Endothelial cell of umbilical vein (primary cell): ENCODE results near the gene WWC1. TPM values are rescaled to one million over a fixed set of nuclear protein-coding genes. Genes with fewer than 3 reads are reported as not detected.

Experiments
- BruUV-seq: library from RNA; stranded (reverse); fragments of 400-500 nt; replicated peaks from 2 replicates; lab custom pipeline; 2021; lab: Mats Ljungman, UMichigan
- CTCF ChIA-PET: fragments of 300-600, 350-600 bp; sonication (Branson Sonifier 250); formaldehyde crosslinking; loops from one replicate; lab custom pipeline; 2021; ENCODE audit warnings: antibody characterized with exemption, inconsistent platforms; lab: Charles Lee
- POLR2A ChIA-PET: fragments of 300-600, 350-600 bp; sonication (Branson Sonifier 250); formaldehyde crosslinking; loops from one replicate; lab custom pipeline; 2021; ENCODE audit warnings: antibody characterized with exemption, inconsistent platforms; lab: Charles Lee
- DNase-seq: peaks from one replicate; pipeline ENCODE4 v3.0.0-alpha.2; 2011; ENCODE audit warnings: low read depth, low spot score
- FAIRE-seq: peaks from 2 replicates; lab custom pipeline; 2011; peaks lifted over from hg19 to GRCh38; lab: Jason Lieb, UNC
- H2AFZ ChIP-seq: 2 replicates; pipeline ENCODE4 v1.6.0; 2012; ENCODE audit warnings: low read depth, low read length, control low read depth, inconsistent platforms
- H3K27ac ChIP-seq: 2 replicates; pipeline ENCODE4 v1.5.1; 2011; ENCODE audit warnings: low read depth, mild to moderate bottlenecking, control low read depth, low read length, moderate library complexity; ENCODE audit not compliant: insufficient read depth
- H3K27me3 ChIP-seq, 2 experiments: 2 replicates each; pipeline versions ENCODE4 v1.6.0 to v1.6.1; 2011; ENCODE audit warnings: low read length in 2 of 2, mixed read lengths in 1 of 2; ENCODE audit not compliant: control insufficient read depth in 2 of 2, insufficient read depth in 2 of 2
- H3K36me3 ChIP-seq, 2 experiments: 2 replicates in 1 of 2; 3 replicates in 1 of 2; pipeline ENCODE4 v1.5.1; 2011; ENCODE audit warnings: low read length in 2 of 2, mild to moderate bottlenecking in 1 of 2, moderate library complexity in 1 of 2; ENCODE audit not compliant: control insufficient read depth in 2 of 2, insufficient read depth in 2 of 2; ENCODE audit errors: extremely low read depth in 1 of 2
- H3K4me1 ChIP-seq: 3 replicates; pipeline ENCODE4 v1.5.1; 2011; ENCODE audit warnings: mild to moderate bottlenecking, low read length; ENCODE audit not compliant: control insufficient read depth, insufficient read depth; ENCODE audit errors: extremely low read depth
- H3K4me2 ChIP-seq: 2 replicates; pipeline ENCODE4 v1.6.1; 2011; ENCODE audit warnings: low read length, control low read depth, mixed read lengths; ENCODE audit not compliant: insufficient read depth
- H3K4me3 ChIP-seq, 3 experiments: fragments of 200-600 bp in 1 of 3; sonication (generic), shearing (Covaris generic) in 1 of 3; replicated peaks in 1 of 3; 2 replicates each; pipeline ENCODE4 v1.5.1; 2011 to 2016; ENCODE audit warnings: control low read depth in 3 of 3, low read length in 3 of 3, mild to moderate bottlenecking in 2 of 3, inconsistent platforms in 1 of 3, low read depth in 1 of 3, moderate library complexity in 1 of 3; ENCODE audit not compliant: insufficient read depth in 1 of 3
- H3K79me2 ChIP-seq: 2 replicates; pipeline ENCODE4 v1.6.0; 2012; ENCODE audit warnings: low read length, inconsistent platforms; ENCODE audit not compliant: control insufficient read depth, insufficient read depth
- H3K9ac ChIP-seq: replicated peaks from 2 replicates; pipeline ENCODE3; 2011; ENCODE audit warnings: low read length, control low read depth; ENCODE audit not compliant: insufficient read depth; ENCODE audit errors: extremely low read depth
- H3K9me1 ChIP-seq: replicated peaks from 3 replicates; pipeline ENCODE4 v1.6.0; 2011; ENCODE audit warnings: mild to moderate bottlenecking, low read length; ENCODE audit not compliant: control insufficient read depth, insufficient read depth; ENCODE audit errors: extremely low read depth
- H3K9me3 ChIP-seq: replicated peaks from 2 replicates; pipeline ENCODE4 v1.5.1; 2012; ENCODE audit warnings: low read length, inconsistent platforms; ENCODE audit not compliant: control insufficient read depth, insufficient read depth
- H4K20me1 ChIP-seq: replicated peaks from 2 replicates; pipeline ENCODE3; 2011; ENCODE audit warnings: mild to moderate bottlenecking, low read length; ENCODE audit not compliant: control insufficient read depth, insufficient read depth; ENCODE audit errors: extremely low read depth
- CTCF ChIP-seq, 2 donors: IDR thresholded peaks; 1 replicate in 1 of 2; 2 replicates in 1 of 2; pipeline ENCODE4 v1.5.1; 2011; ENCODE audit warnings: low read length in 2 of 2, mild to moderate bottlenecking in 2 of 2, moderate library complexity in 2 of 2, control low read depth in 1 of 2, inconsistent platforms in 1 of 2, low read depth in 1 of 2; ENCODE audit not compliant: insufficient read depth in 1 of 2; ENCODE audit errors: extremely low read depth in 1 of 2
- EZH2 ChIP-seq: IDR thresholded peaks from 2 replicates; pipeline ENCODE4 v1.6.1; 2012; ENCODE audit warnings: borderline replicate concordance, low read depth, mild to moderate bottlenecking, moderate library complexity, low read length, inconsistent platforms; ENCODE audit not compliant: severe bottlenecking
- FOS ChIP-seq: IDR thresholded peaks from 2 replicates; pipeline ENCODE4 v1.6.1; 2011; ENCODE audit warnings: mild to moderate bottlenecking, low read length, moderate library complexity, borderline replicate concordance; ENCODE audit not compliant: insufficient read depth
- GATA2 ChIP-seq: IDR thresholded peaks from 2 replicates; pipeline ENCODE4 v1.7.0; 2011; ENCODE audit warnings: low read depth, mild to moderate bottlenecking, moderate library complexity, mixed read lengths, low read length; ENCODE audit not compliant: insufficient read length, insufficient read depth
- JUN ChIP-seq: IDR thresholded peaks from 2 replicates; pipeline ENCODE4 v1.6.1; 2011; ENCODE audit warnings: borderline replicate concordance, low read depth; ENCODE audit not compliant: insufficient read length, insufficient read depth
- MAX ChIP-seq: IDR thresholded peaks from 2 replicates; pipeline ENCODE4 v1.6.1; 2011; ENCODE audit not compliant: insufficient read depth, insufficient read length
- MYC ChIP-seq: IDR thresholded peaks from one replicate; pipeline ENCODE4 v1.6.1; 2011; ENCODE audit warnings: mild to moderate bottlenecking, low read depth, low read length
- POLR2A ChIP-seq: IDR thresholded peaks from 2 replicates; pipeline ENCODE4 v1.6.1; 2012; ENCODE audit warnings: low read depth, mild to moderate bottlenecking, control low read depth, low read length
- POLR2AphosphoS5 ChIP-seq: IDR thresholded peaks from 2 replicates; pipeline ENCODE4 v1.6.1; 2012; ENCODE audit warnings: low read depth, mild to moderate bottlenecking, control low read depth, low read length, moderate library complexity; ENCODE audit not compliant: insufficient read depth
- dilution Hi-C: fragments of 300-500 bp; cut with MboI; formaldehyde crosslinking; loops from one replicate; pipeline ENCODE4 v1.15.0; 2019; ENCODE audit warnings: low sequenced_read_pairs; ENCODE audit not compliant: extremely low pct_ligation_motif_present
- intact Hi-C: fragments of 100-400 bp; cut with micrococcal nuclease; formaldehyde crosslinking; loops from one replicate; pipeline ENCODE4 v1.10.0; 2022
- polyA plus RNA-seq, 4 experiments: library from polyadenylated mRNA; depleted of rRNA in 3 of 4; stranded (reverse) in 3 of 4; unstranded in 1 of 4; fragments of >200 nt; gene quantifications; 2 replicates each; pipeline versions ENCODE4 v1.2.1 to v1.2.3, GENCODE V29; 2011 to 2012; ENCODE audit warnings: missing spikeins in 1 of 4
- total RNA-seq: library from RNA; stranded (reverse); gene quantifications from 2 replicates; pipeline ENCODE4 v1.2.3, GENCODE V29; 2021

Gene WWC1
- total and polyA plus RNA-seq, 2 donors (not counting 3 experiments of a cell fraction or from before 2014, with no cell fraction given) = 0.03 to 0.91 TPM

- POLR2A ChIA-PET = no interaction called here
- DNase-seq (no peak), FAIRE-seq (no peak)
- Histone ChIP-seq H3K27ac (no peak overlapping the region), H3K9me3 (no peaks in the 10 kb centered on the region), H3K79me2 (no peaks in the 10 kb centered on the region), H4K20me1 (no peaks in the 10 kb centered on the region), H3K4me2 (no peak overlapping the region), H3K4me3 (no peak overlapping the region), H3K9me1 (no peaks in the 10 kb centered on the region), H3K9ac (no peak overlapping the region), H2AFZ (no peak overlapping the region), H3K27me3 (no peaks in the 10 kb centered on the region), H3K4me1 (peaks cover 4% of the 10 kb centered on the region), H3K36me3 (no peaks in the 10 kb centered on the region)
- CTCF ChIA-PET = no interaction called here
- no TSS peak for BruUV-seq
- TF ChIP-seq POLR2A (no peak), MAX (no peak), MYC (no peak), EZH2 (no peak), POLR2AphosphoS5 (no peak)
- dilution Hi-C loops (no loop called here), intact Hi-C loops (no loop called here)
These were observed 23.4 kb downstream of the WWC1 start for GRCh38 chr5:168314735-168315411.

- H3K27ac ChIP-seq = no peak overlapping the region
- H2AFZ ChIP-seq = no peak overlapping the region
- no TSS peak for BruUV-seq
- no peaks in the 10 kb centered on the region for H4K20me1 ChIP-seq
- no peaks in the 10 kb centered on the region for H3K27me3 ChIP-seq
- peaks cover 4% of the 10 kb centered on the region for H3K4me1 ChIP-seq
- no peaks in the 10 kb centered on the region for H3K36me3 ChIP-seq
- dilution Hi-C loops = no loop called here
- no peak overlapping the region for H3K4me3 ChIP-seq
- POLR2A ChIA-PET = no interaction called here
- no peaks in the 10 kb centered on the region for H3K9me1 ChIP-seq
- H3K9ac ChIP-seq = no peak overlapping the region
- FAIRE-seq = no peak
- intact Hi-C loops = no loop called here
- H3K79me2 ChIP-seq = no peaks in the 10 kb centered on the region
- TF ChIP-seq MAX (no peak), MYC (no peak), EZH2 (no peak), CTCF (IDR thresholded peaks at IDR 0.05; ENCODE audit: extremely low read depth in 1 of 2, insufficient read depth in 1 of 2, low read depth in 1 of 2, low read length in 2 of 2) (no peak), GATA2 (no peak), POLR2A (no peak), POLR2AphosphoS5 (no peak), FOS (no peak), JUN (no peak)
- DNase-seq = no peak
- no peak overlapping the region for H3K4me2 ChIP-seq
- H3K9me3 ChIP-seq = no peaks in the 10 kb centered on the region
- CTCF ChIA-PET = no interaction called here
These were observed 24.1 kb downstream of the WWC1 start for GRCh38 chr5:168315416-168316138.
